SK-N-SH (cell line): Measurements from ENCODE around the gene ARID3A. TPM values are rescaled to one million over a fixed set of nuclear protein-coding genes. Genes with fewer than 3 reads are reported as not detected.

Source experiments
- CTCF ChIA-PET: fragments of 300-600, 350-600 bp; formaldehyde crosslinking; extraction: SDS; loops from one replicate; lab custom pipeline; 2021; lab: Yijun Ruan, JAX
- POLR2A ChIA-PET: fragments of 350-600 bp; sonication (Branson Sonifier 250); formaldehyde crosslinking; extraction: SDS; loops from one replicate; lab custom pipeline; 2020; ENCODE audit warnings: antibody characterized with exemption, inconsistent platforms; lab: Yijun Ruan, JAX
- DNase-seq: peaks from one replicate; pipeline ENCODE4 v3.0.0; 2012
- H2AFZ ChIP-seq: fragments of 200-600 bp; sonication (generic); 2 replicates; pipeline ENCODE4 v1.8.1; 2016; ENCODE audit warnings: antibody characterized with exemption, mild to moderate bottlenecking, low read depth
- H3F3A ChIP-seq: fragments of 200-600 bp; sonication (generic); replicated peaks from 2 replicates; pipeline ENCODE3; 2016; ENCODE audit warnings: antibody characterized with exemption, mild to moderate bottlenecking; ENCODE audit not compliant: insufficient read depth
- H3K27ac ChIP-seq, 2 experiments: fragments of 200-500 bp in 1 of 2; fragments of 200-600 bp in 1 of 2; sonication (Bioruptor generic) in 1 of 2; sonication (generic), shearing (Covaris generic) in 1 of 2; 2 replicates each; pipeline versions ENCODE4 v1.5.1 to v1.6.1; 2014 to 2016; ENCODE audit warnings: low read depth in 2 of 2, inconsistent platforms in 1 of 2, low read length in 1 of 2, mild to moderate bottlenecking in 1 of 2, mixed read lengths in 1 of 2
- H3K27me3 ChIP-seq: fragments of 200-600 bp; sonication (generic), shearing (Covaris generic); 2 replicates; pipeline ENCODE4 v1.6.1; 2016; ENCODE audit warnings: mixed run types; ENCODE audit not compliant: insufficient read depth
- H3K36me3 ChIP-seq, 2 experiments: fragments of 200-500 bp in 1 of 2; fragments of 200-600 bp in 1 of 2; sonication (Bioruptor generic) in 1 of 2; sonication (generic) in 1 of 2; replicated peaks in 1 of 2; 2 replicates each; pipeline versions ENCODE3 to v1.5.1; 2014 to 2016; ENCODE audit warnings: low read length in 1 of 2, mild to moderate bottlenecking in 1 of 2; ENCODE audit not compliant: insufficient read depth in 2 of 2, control insufficient read depth in 1 of 2
- H3K4me1 ChIP-seq, 2 experiments: fragments of 200-500 bp in 1 of 2; fragments of 200-600 bp in 1 of 2; sonication (Bioruptor generic) in 1 of 2; sonication (generic), shearing (Covaris generic) in 1 of 2; 2 replicates each; pipeline versions ENCODE4 v1.5.1 to v1.6.1; 2014 to 2016; ENCODE audit warnings: low read depth in 1 of 2, low read length in 1 of 2, mixed run types in 1 of 2; ENCODE audit not compliant: insufficient read depth in 2 of 2, control insufficient read depth in 1 of 2
- H3K4me2 ChIP-seq: fragments of 200-600 bp; sonication (generic), shearing (Covaris generic); 2 replicates; pipeline ENCODE4 v1.6.1; 2017; ENCODE audit warnings: mixed run types
- H3K4me3 ChIP-seq, 2 experiments: fragments of 200-500 bp in 1 of 2; fragments of 200-600 bp in 1 of 2; sonication (Bioruptor generic) in 1 of 2; sonication (generic), shearing (Covaris generic) in 1 of 2; 2 replicates each; pipeline versions ENCODE4 v1.5.1 to v1.8.1; 2014 to 2016; ENCODE audit warnings: low read depth in 2 of 2, inconsistent platforms in 1 of 2, low read length in 1 of 2, mild to moderate bottlenecking in 1 of 2, mixed read lengths in 1 of 2, moderate library complexity in 1 of 2
- H3K79me2 ChIP-seq: fragments of 200-600 bp; sonication (generic); 2 replicates; pipeline ENCODE4 v1.8.1; 2017; ENCODE audit warnings: mild to moderate bottlenecking; ENCODE audit not compliant: insufficient read depth
- H3K9ac ChIP-seq: fragments of 200-600 bp; sonication (generic); 2 replicates; pipeline ENCODE4 v1.6.1; 2017; ENCODE audit warnings: mixed run types
- H3K9me2 ChIP-seq: fragments of 200-600 bp; sonication (generic); 2 replicates; pipeline ENCODE4 v1.6.1; 2017; ENCODE audit warnings: mixed run types
- H3K9me3 ChIP-seq: fragments of 200-600 bp; sonication (generic); 2 replicates; pipeline ENCODE4 v1.6.1; 2017; ENCODE audit warnings: mixed run types, mild to moderate bottlenecking, moderate library complexity
- H4K20me1 ChIP-seq: fragments of 200-600 bp; sonication (generic); 2 replicates; pipeline ENCODE4 v1.6.1; 2017; ENCODE audit warnings: mild to moderate bottlenecking, mixed run types; ENCODE audit not compliant: insufficient read depth
- EP300 ChIP-seq, 2 experiments: IDR thresholded peaks; 2 replicates each; pipeline versions ENCODE4 v1.4.0 to v1.6.1; 2012; ENCODE audit warnings: borderline replicate concordance in 1 of 2, low read depth in 1 of 2, low read length in 1 of 2
- EZH2phosphoT487 ChIP-seq: fragments of 200-600 bp; sonication (generic); IDR thresholded peaks from 2 replicates; pipeline ENCODE4 v1.6.1; 2017; ENCODE audit warnings: low read depth, mixed run types, mild to moderate bottlenecking, antibody characterized with exemption, moderate library complexity, borderline replicate concordance
- FOXJ3 ChIP-seq: sonication (generic); formaldehyde crosslinking; IDR thresholded peaks from 2 replicates; pipeline ENCODE4 v1.5.1; 2020; ENCODE audit warnings: mild to moderate bottlenecking, missing genetic modification reagents
- FOXM1 ChIP-seq: IDR thresholded peaks from 2 replicates; pipeline ENCODE4 v1.4.0; 2012; ENCODE audit warnings: low read depth, mild to moderate bottlenecking
- GABPA ChIP-seq: IDR thresholded peaks from 2 replicates; pipeline ENCODE4 v1.4.0; 2012; ENCODE audit warnings: low read depth, mild to moderate bottlenecking
- MXI1 ChIP-seq: IDR thresholded peaks from 2 replicates; pipeline ENCODE4 v1.6.1; 2012; ENCODE audit warnings: mild to moderate bottlenecking, low read depth, low read length, improper control_type of control experiment
- NFIC ChIP-seq: IDR thresholded peaks from 2 replicates; pipeline ENCODE4 v1.4.0; 2012; ENCODE audit warnings: borderline replicate concordance
- NRF1 ChIP-seq: IDR thresholded peaks from 2 replicates; pipeline ENCODE4 v1.6.1; 2012; ENCODE audit warnings: low read depth, mild to moderate bottlenecking, low read length
- POLR2AphosphoS5 ChIP-seq: IDR thresholded peaks from 2 replicates; pipeline ENCODE4 v1.6.1; 2012; ENCODE audit warnings: low read depth, low read length
- RAD21 ChIP-seq: IDR thresholded peaks from 2 replicates; pipeline ENCODE4 v1.6.1; 2012; ENCODE audit warnings: mild to moderate bottlenecking, low read length
- RXRA ChIP-seq: IDR thresholded peaks from 2 replicates; pipeline ENCODE4 v1.4.0; 2012; ENCODE audit warnings: low read depth, mild to moderate bottlenecking, borderline replicate concordance
- SMC3 ChIP-seq: IDR thresholded peaks from 2 replicates; pipeline ENCODE4 v1.6.1; 2012; ENCODE audit warnings: low read depth, low read length, improper control_type of control experiment
- TCF12 ChIP-seq: IDR thresholded peaks from 2 replicates; pipeline ENCODE4 v1.4.0; 2012
- TEAD4 ChIP-seq: IDR thresholded peaks from 2 replicates; pipeline ENCODE4 v1.4.0; 2012; ENCODE audit warnings: mild to moderate bottlenecking, borderline replicate concordance; ENCODE audit not compliant: insufficient read depth
- USF2 ChIP-seq: fragments of 150-350 bp; IDR thresholded peaks from 2 replicates; pipeline ENCODE4 v1.6.1; 2017; ENCODE audit warnings: antibody characterized with exemption, low read length, low read depth, borderline replicate concordance
- WGBS: methylation state at CpG from one replicate; pipeline ENCODE4 v1.1.6; 2017; ENCODE audit warnings: low lambda C conversion rate; 5-methylcytosine and 5-hydroxymethylcytosine counted together
- polyA plus RNA-seq, 3 experiments: library from polyadenylated mRNA; depleted of rRNA; stranded (reverse); fragments of >200 nt; gene quantifications; 2 replicates each; pipeline ENCODE4 v1.2.3, GENCODE V29; 2012
- TF ChIP-seq, protein P1 (sequence below): IDR thresholded peaks from 2 replicates; pipeline ENCODE4 v1.4.0; 2012; ENCODE audit warnings: low read depth
- TF ChIP-seq, protein P2 (sequence below): IDR thresholded peaks from 2 replicates; pipeline ENCODE4; 2012
- TF ChIP-seq, protein P3 (sequence below): fragments of 200-600 bp; sonication (generic); IDR thresholded peaks from 2 replicates; pipeline ENCODE4 v1.6.1; 2017; ENCODE audit warnings: antibody characterized with exemption, mild to moderate bottlenecking, moderate library complexity
- TF ChIP-seq, protein P4 (sequence below): IDR thresholded peaks from 2 replicates; pipeline ENCODE4 v1.4.0; 2012; ENCODE audit warnings: low read depth, borderline replicate concordance

Gene ARID3A
- polyA plus RNA-seq, 1 of the 3 experiments (the other 2 are of a cell fraction) = 8.6 TPM

DNA sequence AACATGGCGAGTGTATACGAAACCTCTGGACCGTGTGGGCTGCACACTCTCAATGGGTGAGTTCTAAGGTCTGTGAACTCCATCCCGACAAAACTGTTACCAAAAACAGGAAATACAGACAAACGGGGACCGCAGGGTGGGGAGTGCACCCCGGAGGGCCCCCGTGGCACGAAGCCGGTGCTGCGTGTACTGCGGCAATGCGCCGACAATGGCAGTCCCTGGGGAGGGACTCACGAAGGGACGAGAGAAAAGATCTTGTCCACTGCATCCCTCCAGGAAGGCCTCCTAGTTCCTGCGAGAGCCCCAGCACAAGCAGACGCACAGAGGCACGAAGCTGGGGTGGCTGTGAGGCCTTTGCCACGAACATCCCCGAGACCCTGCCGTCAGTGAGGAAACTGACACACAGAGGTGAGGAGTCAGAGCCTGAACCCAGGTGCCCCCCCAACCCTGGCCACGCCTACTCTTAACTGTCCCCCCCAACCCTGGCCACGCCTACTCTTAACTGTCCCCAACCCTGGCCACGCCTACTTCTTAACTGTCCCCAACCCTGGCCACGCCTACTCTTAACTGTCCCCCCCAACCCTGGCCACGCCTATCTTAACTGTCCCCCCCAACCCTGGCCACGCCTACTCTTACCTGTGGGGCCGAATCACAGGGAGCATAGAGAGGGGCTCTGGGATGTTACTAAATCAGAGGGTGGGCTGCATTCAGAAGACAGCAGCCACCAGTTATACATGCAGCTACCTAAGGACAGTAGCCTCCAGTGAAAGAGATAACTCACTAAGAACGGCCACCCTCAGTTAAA lies 37.1 kb upstream of the ARID3A start:
- H3K4me2 ChIP-seq = no peak overlapping the region
- H3K4me3 ChIP-seq = no peak overlapping the region
- H2AFZ ChIP-seq = no peak overlapping the region
- no peak overlapping the region; a peak in 1 of 4 replicates for H3K27ac ChIP-seq
- peaks cover 4 to 45% of the 10 kb centered on the region in 2 experiments for H3K36me3 ChIP-seq
- CTCF ChIA-PET = interaction anchor here (0.6 kb wide), 1 partner anchor 361 kb away, joined by 3 read pairs; no protein-coding TSS in a partner anchor
- peaks cover 14% of the 10 kb centered on the region for H3K79me2 ChIP-seq
- DNase-seq = no peak
- no peaks in the 10 kb centered on the region for H3K9me2 ChIP-seq
- POLR2A ChIA-PET = no interaction called here
- H3K9me3 ChIP-seq = no peaks in the 10 kb centered on the region
- H3K9ac ChIP-seq = no peak overlapping the region
- TF ChIP-seq NFIC (no peak), NRF1 (no peak), FOXJ3 (CRISPR knock-in tag) (no peak), TEAD4 (no peak), TCF12 (no peak), USF2 (no peak), MXI1 (no peak), RAD21 (no peak), EP300 (IDR thresholded peaks at IDR 0.05; ENCODE audit: borderline replicate concordance in 1 of 2, low read depth in 1 of 2, low read length in 1 of 2) (no peak), SMC3 (no peak), FOXM1 (no peak), GABPA (no peak), RXRA (no peak), POLR2AphosphoS5 (no peak), EZH2phosphoT487 (no peak)
- TF ChIP-seq, protein P1, sequence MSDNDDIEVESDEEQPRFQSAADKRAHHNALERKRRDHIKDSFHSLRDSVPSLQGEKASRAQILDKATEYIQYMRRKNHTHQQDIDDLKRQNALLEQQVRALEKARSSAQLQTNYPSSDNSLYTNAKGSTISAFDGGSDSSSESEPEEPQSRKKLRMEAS = no peak
- TF ChIP-seq, protein P2, sequence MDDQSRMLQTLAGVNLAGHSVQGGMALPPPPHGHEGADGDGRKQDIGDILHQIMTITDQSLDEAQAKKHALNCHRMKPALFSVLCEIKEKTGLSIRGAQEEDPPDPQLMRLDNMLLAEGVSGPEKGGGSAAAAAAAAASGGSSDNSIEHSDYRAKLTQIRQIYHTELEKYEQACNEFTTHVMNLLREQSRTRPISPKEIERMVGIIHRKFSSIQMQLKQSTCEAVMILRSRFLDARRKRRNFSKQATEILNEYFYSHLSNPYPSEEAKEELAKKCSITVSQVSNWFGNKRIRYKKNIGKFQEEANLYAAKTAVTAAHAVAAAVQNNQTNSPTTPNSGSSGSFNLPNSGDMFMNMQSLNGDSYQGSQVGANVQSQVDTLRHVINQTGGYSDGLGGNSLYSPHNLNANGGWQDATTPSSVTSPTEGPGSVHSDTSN = no peak
- TF ChIP-seq, protein P3, sequence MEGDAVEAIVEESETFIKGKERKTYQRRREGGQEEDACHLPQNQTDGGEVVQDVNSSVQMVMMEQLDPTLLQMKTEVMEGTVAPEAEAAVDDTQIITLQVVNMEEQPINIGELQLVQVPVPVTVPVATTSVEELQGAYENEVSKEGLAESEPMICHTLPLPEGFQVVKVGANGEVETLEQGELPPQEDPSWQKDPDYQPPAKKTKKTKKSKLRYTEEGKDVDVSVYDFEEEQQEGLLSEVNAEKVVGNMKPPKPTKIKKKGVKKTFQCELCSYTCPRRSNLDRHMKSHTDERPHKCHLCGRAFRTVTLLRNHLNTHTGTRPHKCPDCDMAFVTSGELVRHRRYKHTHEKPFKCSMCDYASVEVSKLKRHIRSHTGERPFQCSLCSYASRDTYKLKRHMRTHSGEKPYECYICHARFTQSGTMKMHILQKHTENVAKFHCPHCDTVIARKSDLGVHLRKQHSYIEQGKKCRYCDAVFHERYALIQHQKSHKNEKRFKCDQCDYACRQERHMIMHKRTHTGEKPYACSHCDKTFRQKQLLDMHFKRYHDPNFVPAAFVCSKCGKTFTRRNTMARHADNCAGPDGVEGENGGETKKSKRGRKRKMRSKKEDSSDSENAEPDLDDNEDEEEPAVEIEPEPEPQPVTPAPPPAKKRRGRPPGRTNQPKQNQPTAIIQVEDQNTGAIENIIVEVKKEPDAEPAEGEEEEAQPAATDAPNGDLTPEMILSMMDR = no peak
- TF ChIP-seq, protein P4, sequence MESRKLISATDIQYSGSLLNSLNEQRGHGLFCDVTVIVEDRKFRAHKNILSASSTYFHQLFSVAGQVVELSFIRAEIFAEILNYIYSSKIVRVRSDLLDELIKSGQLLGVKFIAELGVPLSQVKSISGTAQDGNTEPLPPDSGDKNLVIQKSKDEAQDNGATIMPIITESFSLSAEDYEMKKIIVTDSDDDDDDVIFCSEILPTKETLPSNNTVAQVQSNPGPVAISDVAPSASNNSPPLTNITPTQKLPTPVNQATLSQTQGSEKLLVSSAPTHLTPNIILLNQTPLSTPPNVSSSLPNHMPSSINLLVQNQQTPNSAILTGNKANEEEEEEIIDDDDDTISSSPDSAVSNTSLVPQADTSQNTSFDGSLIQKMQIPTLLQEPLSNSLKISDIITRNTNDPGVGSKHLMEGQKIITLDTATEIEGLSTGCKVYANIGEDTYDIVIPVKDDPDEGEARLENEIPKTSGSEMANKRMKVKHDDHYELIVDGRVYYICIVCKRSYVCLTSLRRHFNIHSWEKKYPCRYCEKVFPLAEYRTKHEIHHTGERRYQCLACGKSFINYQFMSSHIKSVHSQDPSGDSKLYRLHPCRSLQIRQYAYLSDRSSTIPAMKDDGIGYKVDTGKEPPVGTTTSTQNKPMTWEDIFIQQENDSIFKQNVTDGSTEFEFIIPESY = no peak
- no peaks in the 10 kb centered on the region for H3K27me3 ChIP-seq
- H3F3A ChIP-seq = peaks cover 9% of the 10 kb centered on the region
- H3K4me1 ChIP-seq = peaks cover 0 to 20% of the 10 kb centered on the region in 2 experiments; a peak in 1 of 4 replicates
- 91% methylated on average over 12 of the region's 30 CpGs for WGBS
- no peaks in the 10 kb centered on the region for H4K20me1 ChIP-seq
